ENCODE measurements around the gene CDIP1.

The CDIP1 gene

DNA sequence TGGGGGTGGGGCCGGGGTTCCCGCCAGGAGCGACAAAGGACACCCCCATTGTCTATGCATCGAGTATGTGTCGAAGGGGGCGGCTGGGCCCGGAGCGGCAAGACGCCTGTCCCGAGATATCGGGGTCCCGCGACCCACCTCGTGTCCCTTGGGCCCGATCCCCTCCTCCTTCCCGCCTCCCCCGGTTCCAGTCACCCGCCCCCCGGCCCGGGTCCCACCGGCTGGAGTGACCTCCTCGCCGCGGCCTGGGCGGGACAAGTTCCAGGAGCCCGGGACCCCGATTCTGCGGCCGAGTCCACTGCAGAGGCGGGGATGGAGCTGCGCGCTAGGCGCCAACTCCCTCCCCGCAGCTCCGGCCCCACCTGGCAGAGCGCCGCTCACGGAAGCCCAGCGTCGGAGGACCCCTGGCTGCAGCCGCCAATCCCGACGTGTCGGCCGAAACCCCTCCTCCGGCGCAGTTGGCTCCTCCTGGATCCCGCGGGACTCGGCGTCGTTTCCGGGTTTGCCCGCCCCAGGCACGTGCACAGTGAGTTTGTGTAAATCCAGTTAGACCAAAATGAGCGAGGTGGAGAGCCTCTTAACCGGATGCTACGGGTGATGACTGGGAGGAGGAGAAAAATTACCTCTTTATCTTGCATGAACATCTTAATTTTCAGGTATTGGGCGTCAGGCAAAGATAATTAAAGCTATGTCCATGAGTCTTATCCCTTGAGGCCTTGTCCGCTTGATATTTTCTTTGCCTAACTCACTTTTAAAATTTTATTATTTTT, 64.2 kb downstream of the CDIP1 start, which contains the start of gene NMRAL1:
Gene NMRAL1 (minus strand): TSS at position 434 of the 770 bp plus-strand sequence. CDS start 493 bp downstream, outside the sequence.
- Histone ChIP-seq H3K4me2 (ENCODE audit: low read depth, low read length, poor library complexity, severe bottlenecking) (peak within 1 kb of the TSS; percentile 73), H3K4me3 (ENCODE audit: low read length, poor library complexity, severe bottlenecking) (peak within 1 kb of the TSS; percentile 84), H3F3A (ENCODE audit: low read depth) (no peaks in the 10 kb centered on the region), H3K9me3 (ENCODE audit: insufficient read depth, low read depth, low read length) (no peaks in the 10 kb centered on the region), H3K79me2 (ENCODE audit: insufficient read depth, low read length) (peaks cover 47% of the 10 kb centered on the region), H2AFZ (ENCODE audit: low read length) (0 out of 2 replicates have a peak within 1 kb of the TSS, but pooled peaks have one; percentile 36), H3K9ac (ENCODE audit: low read depth, low read length, poor library complexity, severe bottlenecking) (peak within 1 kb of the TSS; percentile 94), H3K9me2 (replicated peaks; ENCODE audit: low read depth, low read length) (no peaks in the 10 kb centered on the region), H3K4me1 (ENCODE audit: insufficient read depth, low read length, poor library complexity, severe bottlenecking) (peaks cover 8% of the 10 kb centered on the region), H3K36me3 (ENCODE audit: insufficient read depth, low read length) (no peaks in the 10 kb centered on the region), H4K20me1 (ENCODE audit: insufficient read depth, low read length, poor library complexity, severe bottlenecking) (no peaks in the 10 kb centered on the region), H3K27me3 (ENCODE audit: insufficient read depth, low read length, poor library complexity, severe bottlenecking) (no peaks in the 10 kb centered on the region)
- TF ChIP-seq, protein P1, sequence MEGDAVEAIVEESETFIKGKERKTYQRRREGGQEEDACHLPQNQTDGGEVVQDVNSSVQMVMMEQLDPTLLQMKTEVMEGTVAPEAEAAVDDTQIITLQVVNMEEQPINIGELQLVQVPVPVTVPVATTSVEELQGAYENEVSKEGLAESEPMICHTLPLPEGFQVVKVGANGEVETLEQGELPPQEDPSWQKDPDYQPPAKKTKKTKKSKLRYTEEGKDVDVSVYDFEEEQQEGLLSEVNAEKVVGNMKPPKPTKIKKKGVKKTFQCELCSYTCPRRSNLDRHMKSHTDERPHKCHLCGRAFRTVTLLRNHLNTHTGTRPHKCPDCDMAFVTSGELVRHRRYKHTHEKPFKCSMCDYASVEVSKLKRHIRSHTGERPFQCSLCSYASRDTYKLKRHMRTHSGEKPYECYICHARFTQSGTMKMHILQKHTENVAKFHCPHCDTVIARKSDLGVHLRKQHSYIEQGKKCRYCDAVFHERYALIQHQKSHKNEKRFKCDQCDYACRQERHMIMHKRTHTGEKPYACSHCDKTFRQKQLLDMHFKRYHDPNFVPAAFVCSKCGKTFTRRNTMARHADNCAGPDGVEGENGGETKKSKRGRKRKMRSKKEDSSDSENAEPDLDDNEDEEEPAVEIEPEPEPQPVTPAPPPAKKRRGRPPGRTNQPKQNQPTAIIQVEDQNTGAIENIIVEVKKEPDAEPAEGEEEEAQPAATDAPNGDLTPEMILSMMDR (conservative IDR thresholded peaks at IDR 0.05; ENCODE audit: low read length) = no peak
- TF ChIP-seq EZH2phosphoT487 (IDR thresholded peaks at IDR 0.05; ENCODE audit: borderline replicate concordance) = no peak

DNA sequence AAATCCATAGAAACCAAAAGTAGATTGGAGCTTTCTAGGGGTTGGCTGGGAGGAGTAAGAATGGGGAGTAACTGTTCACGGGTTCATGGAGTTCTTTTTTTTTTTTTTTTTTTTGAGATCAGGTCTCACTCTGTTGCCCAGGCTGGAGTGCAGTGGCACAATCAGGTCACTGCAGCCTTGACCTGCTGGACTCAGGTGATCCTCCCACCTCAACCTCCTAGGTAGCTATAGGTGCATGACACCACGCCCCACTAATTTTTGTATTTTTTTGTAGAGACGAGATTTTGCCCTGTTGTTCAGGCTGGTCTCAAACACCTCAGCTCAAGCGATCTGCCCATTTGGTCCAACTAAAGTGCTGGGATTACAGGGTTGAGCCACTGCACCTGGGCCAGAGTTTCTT, 65.7 kb downstream of the CDIP1 start:
- H3K27me3 ChIP-seq (ENCODE audit: insufficient read depth, low read length, poor library complexity, severe bottlenecking) = no peaks in the 10 kb centered on the region
- no peaks in the 10 kb centered on the region for H3K9me2 ChIP-seq (replicated peaks; ENCODE audit: low read depth, low read length)
- H3K9me3 ChIP-seq (ENCODE audit: insufficient read depth, low read depth, low read length) = no peaks in the 10 kb centered on the region
- H3F3A ChIP-seq (ENCODE audit: low read depth) = no peaks in the 10 kb centered on the region
- H4K20me1 ChIP-seq (ENCODE audit: insufficient read depth, low read length, poor library complexity, severe bottlenecking) = no peaks in the 10 kb centered on the region
- H2AFZ ChIP-seq (ENCODE audit: low read length) = no peak overlapping the region
- no peaks in the 10 kb centered on the region for H3K36me3 ChIP-seq (ENCODE audit: insufficient read depth, low read length)
- H3K4me2 ChIP-seq (ENCODE audit: low read depth, low read length, poor library complexity, severe bottlenecking) = peak overlapping the region; percentile 73
- H3K9ac ChIP-seq (ENCODE audit: low read depth, low read length, poor library complexity, severe bottlenecking) = peak overlapping the region; percentile 94
- TF ChIP-seq, protein P1 (conservative IDR thresholded peaks at IDR 0.05; ENCODE audit: low read length) = no peak
- no peak for TF ChIP-seq EZH2phosphoT487 (IDR thresholded peaks at IDR 0.05; ENCODE audit: borderline replicate concordance)
- peaks cover 8% of the 10 kb centered on the region for H3K4me1 ChIP-seq (ENCODE audit: insufficient read depth, low read length, poor library complexity, severe bottlenecking)
- peak overlapping the region; percentile 84 for H3K4me3 ChIP-seq (ENCODE audit: low read length, poor library complexity, severe bottlenecking)
- peaks cover 37% of the 10 kb centered on the region for H3K79me2 ChIP-seq (ENCODE audit: insufficient read depth, low read length)

DNA sequence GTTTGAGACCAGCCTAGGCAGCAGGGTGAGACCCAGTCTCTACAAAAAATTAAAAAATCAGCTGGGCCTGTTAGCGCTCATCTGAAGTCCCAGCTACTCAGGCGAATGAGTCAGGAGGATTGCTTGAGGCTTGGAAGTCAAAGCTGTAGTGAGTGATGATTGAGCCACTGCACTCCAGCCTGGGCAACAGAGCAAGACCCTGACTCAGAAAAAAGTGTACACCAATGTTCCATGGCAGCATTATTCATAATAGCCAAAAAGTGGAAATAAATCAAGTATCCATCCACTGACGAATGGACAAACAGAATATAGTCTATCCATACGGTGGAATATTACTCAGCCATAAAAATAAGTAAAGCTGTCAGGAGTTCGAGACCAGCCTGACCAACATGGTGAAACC, 66.7 kb downstream of the CDIP1 start:
- Histone ChIP-seq H3K27me3 (ENCODE audit: insufficient read depth, low read length, poor library complexity, severe bottlenecking) (no peaks in the 10 kb centered on the region), H3K9ac (ENCODE audit: low read depth, low read length, poor library complexity, severe bottlenecking) (no peak overlapping the region), H3K36me3 (ENCODE audit: insufficient read depth, low read length) (no peaks in the 10 kb centered on the region)

More for the DNA sequence above, 66.7 kb downstream of the CDIP1 start:
- Histone ChIP-seq H3K4me2 (ENCODE audit: low read depth, low read length, poor library complexity, severe bottlenecking) (no peak overlapping the region), H4K20me1 (ENCODE audit: insufficient read depth, low read length, poor library complexity, severe bottlenecking) (no peaks in the 10 kb centered on the region), H3K9me3 (ENCODE audit: insufficient read depth, low read depth, low read length) (no peaks in the 10 kb centered on the region), H3K9me2 (replicated peaks; ENCODE audit: low read depth, low read length) (no peaks in the 10 kb centered on the region), H3K4me1 (ENCODE audit: insufficient read depth, low read length, poor library complexity, severe bottlenecking) (peaks cover 8% of the 10 kb centered on the region), H3K4me3 (ENCODE audit: low read length, poor library complexity, severe bottlenecking) (no peak overlapping the region), H2AFZ (ENCODE audit: low read length) (no peak overlapping the region), H3K79me2 (ENCODE audit: insufficient read depth, low read length) (peaks cover 28% of the 10 kb centered on the region), H3F3A (ENCODE audit: low read depth) (no peaks in the 10 kb centered on the region)
- TF ChIP-seq, protein P1 (conservative IDR thresholded peaks at IDR 0.05; ENCODE audit: low read length) = no peak
- no peak for TF ChIP-seq EZH2phosphoT487 (IDR thresholded peaks at IDR 0.05; ENCODE audit: borderline replicate concordance)
